Motor neuron (in vitro differentiated cells): Measurements from ENCODE around the gene HNF4A. TPM values are rescaled to one million over a fixed set of nuclear protein-coding genes. Genes with fewer than 3 reads are reported as not detected.

Source experiments
- ATAC-seq, 8 experiments: fragments of 200-7000 bp; cut with Tn5 transposase; replicated peaks in 6 of 8; 2 replicates each; pipeline ENCODE4 v1.8.0; 2021; ENCODE audit warnings: mild to moderate bottlenecking in 8 of 8, moderate library complexity in 8 of 8
- H3K27ac ChIP-seq, 2 donors: fragments of 250-450 bp; sonication (Bioruptor Pico); 2 replicates each; pipeline ENCODE4 v1.9.0; 2021; ENCODE audit warnings: antibody characterized with exemption in 2 of 2, mild to moderate bottlenecking in 2 of 2, moderate library complexity in 1 of 2
- H3K4me1 ChIP-seq, 2 donors: fragments of 250-450 bp; sonication (Bioruptor Pico); replicated peaks in 1 of 2; 2 replicates each; pipeline ENCODE4 v1.6.1; 2021; ENCODE audit warnings: antibody characterized with exemption in 2 of 2, mild to moderate bottlenecking in 2 of 2, moderate library complexity in 1 of 2
- H3K4me3 ChIP-seq, 5 donors: fragments of 250-450 bp; sonication (Bioruptor Pico); 2 replicates each; pipeline ENCODE4 v1.9.0; 2021; ENCODE audit warnings: antibody characterized with exemption in 5 of 5, mild to moderate bottlenecking in 5 of 5, moderate library complexity in 4 of 5
- WGBS, 10 experiments: fragments of 450-650 bp; shearing (Covaris generic); methylation state at CpG; one replicate each; pipeline ENCODE4 v1.0.0; 2022; 5-methylcytosine and 5-hydroxymethylcytosine counted together
- in situ Hi-C, 9 experiments: fragments of 400-800 bp; cut with MboI; loops; one replicate each; pipeline ENCODE4 v1.15.0; 2021; ENCODE audit warnings: low sequenced_read_pairs in 9 of 9, low pct_unique_long_range_greater_than_20kb in 2 of 9; ENCODE audit not compliant: unreplicated experiment in 9 of 9
- total RNA-seq, 8 experiments: library from RNA; unstranded; fragments of 300-600 nt; gene quantifications; 2 replicates each; pipeline versions ENCODE4 v1.2.3 to v1.2.4, GENCODE V29; 2022

Gene HNF4A
- total RNA-seq, 8 experiments from 2014 or later, result 0.09 to 0.62 (median 0.17) TPM; not detected in 2

DNA sequence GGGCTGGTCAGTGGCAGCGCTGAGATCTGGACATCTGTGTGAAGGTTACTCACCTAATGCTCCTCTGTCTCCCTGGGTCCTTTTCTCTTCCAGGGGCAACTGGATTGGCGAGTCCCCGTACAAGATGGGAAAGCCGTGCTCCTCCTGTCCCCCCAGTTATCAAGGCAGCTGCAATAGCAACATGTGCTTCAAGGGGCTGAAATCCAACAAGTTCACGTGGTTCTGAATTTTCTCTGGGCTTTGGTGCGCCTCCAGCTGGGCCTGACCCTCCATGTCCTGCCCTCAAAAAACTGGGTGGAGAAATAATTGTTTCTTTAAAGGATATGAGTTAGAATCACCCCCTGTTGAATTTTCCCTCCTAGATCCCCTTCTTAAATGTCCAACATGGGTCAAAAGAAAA lies 4.9 kb upstream of the HNF4A start:
- Histone ChIP-seq H3K27ac (no peak overlapping the region), H3K4me3 (no peak overlapping the region), H3K4me1 (peaks cover 0 to 4% of the 10 kb centered on the region in 2 donors)
- in situ Hi-C loops, result no loop called here
- WGBS, 10 experiments, result 59 to 100% (median 80%) methylated on average over 1 to 5 of the region's 6 CpGs; no CpG with 5 or more reads in 2 of the 10 experiments
- ATAC-seq, result no peak

- ATAC-seq, result peak in 1 of 8 experiments; percentile 74
- WGBS, 10 experiments, result 27 to 90% (median 67%) methylated on average over 1 to 5 of the region's 6 CpGs; no CpG with 5 or more reads in 4 of the 10 experiments
Observed at GRCh38 chr20:44354979-44355497, 461 bp upstream of the HNF4A start.

DNA sequence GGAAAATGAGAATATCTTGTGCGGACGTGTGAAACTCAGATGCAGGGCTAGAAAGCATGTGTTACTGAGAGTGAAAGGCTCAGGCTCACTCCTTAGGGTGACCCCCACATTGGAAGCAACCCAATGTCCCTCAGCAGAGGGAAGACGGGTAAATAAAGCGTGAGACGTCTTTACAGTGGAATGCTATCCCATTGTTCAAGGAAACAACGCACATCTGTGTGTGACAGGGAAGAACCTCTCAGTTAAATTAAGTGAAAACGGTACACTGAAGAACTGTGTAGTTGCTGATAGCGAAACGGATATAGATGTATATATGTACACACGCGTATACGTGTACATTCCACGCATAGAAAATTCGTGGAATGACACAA lies 839 bp downstream of the HNF4A start:
- Histone ChIP-seq H3K27ac (no peak overlapping the region), H3K4me1 (peaks cover 0 to 4% of the 10 kb centered on the region in 2 donors), H3K4me3 (no peak overlapping the region)
- WGBS, 10 experiments, result 0 to 100% (median 80%) methylated on average over 1 to 12 of the region's 14 CpGs; no CpG with 5 or more reads in 2 of the 10 experiments
- no peak for ATAC-seq
- in situ Hi-C loops, result no loop called here

More at GRCh38 chr20:44354979-44355497, 461 bp upstream of the HNF4A start:
- in situ Hi-C loops, result no loop called here
- Histone ChIP-seq H3K4me1 (peaks cover 0 to 4% of the 10 kb centered on the region in 2 donors), H3K4me3 (no peak overlapping the region), H3K27ac (no peak overlapping the region)

- H3K4me3 ChIP-seq, result no peak overlapping the region
- no peak overlapping the region for H3K27ac ChIP-seq
- H3K4me1 ChIP-seq, result peaks cover 0 to 2% of the 10 kb centered on the region in 2 donors
- in situ Hi-C loops, result no loop called here
- 17 to 100% (median 53%) methylated on average over 1 to 2 of the region's 2 CpGs; no CpG with 5 or more reads in 2 of the 10 experiments for WGBS, 10 experiments
- ATAC-seq, result no peak
Observed at GRCh38 chr20:44357020-44357419, 1.5 kb downstream of the HNF4A start.

GRCh38 chr20:44357555-44358125 lies 2.1 kb downstream of the HNF4A start:
- no peak for ATAC-seq

GRCh38 chr20:44358776-44359175 lies 3.3 kb downstream of the HNF4A start:
- in situ Hi-C loops, result no loop called here
- ATAC-seq, result no peak
- no peaks in the 10 kb centered on the region for H3K4me1 ChIP-seq
- 58 to 100% (median 72%) methylated on average over 1 to 8 of the region's 8 CpGs; no CpG with 5 or more reads in 1 of the 10 experiments for WGBS, 10 experiments
- no peak overlapping the region for H3K4me3 ChIP-seq
- H3K27ac ChIP-seq, result no peak overlapping the region

More at GRCh38 chr20:44357555-44358125, 2.1 kb downstream of the HNF4A start:
- Histone ChIP-seq H3K4me3 (no peak overlapping the region), H3K4me1 (no peaks in the 10 kb centered on the region), H3K27ac (no peak overlapping the region)
- WGBS, 10 experiments, result 0 to 100% (median 34%) methylated on average over 1 to 3 of the region's 4 CpGs; no CpG with 5 or more reads in 2 of the 10 experiments
- in situ Hi-C loops, result no loop called here

DNA sequence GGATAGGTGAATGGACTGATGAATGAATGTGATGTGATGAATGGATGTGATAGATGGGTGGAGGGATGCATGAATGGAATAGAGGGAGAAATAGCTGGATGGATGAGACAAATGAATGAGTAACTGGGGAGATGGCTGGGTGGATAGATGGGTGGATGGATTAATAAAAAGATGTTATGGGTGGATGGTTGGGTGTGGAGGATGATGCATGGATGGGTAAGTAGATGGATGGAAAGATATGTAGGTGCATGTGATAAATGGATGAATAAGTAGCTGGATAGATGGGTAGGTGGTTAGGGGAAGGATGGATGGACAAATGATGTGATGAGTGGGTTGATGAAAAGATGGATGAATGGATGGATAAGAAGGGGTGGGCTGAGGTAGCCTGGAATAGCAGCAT lies 4.7 kb downstream of the HNF4A start:
- in situ Hi-C loops, result no loop called here
- Histone ChIP-seq H3K4me3 (no peak overlapping the region), H3K27ac (no peak overlapping the region), H3K4me1 (no peaks in the 10 kb centered on the region)
- ATAC-seq, result no peak

GRCh38 chr20:44361021-44361420 lies 5.5 kb downstream of the HNF4A start:
- Histone ChIP-seq H3K4me3 (no peak overlapping the region), H3K27ac (no peak overlapping the region), H3K4me1 (no peaks in the 10 kb centered on the region)
- ATAC-seq, result no peak
- WGBS, 10 experiments, result 0 to 100% (median 75%) methylated on average over 1 to 3 of the region's 3 CpGs; no CpG with 5 or more reads in 2 of the 10 experiments
- in situ Hi-C loops, result no loop called here

DNA sequence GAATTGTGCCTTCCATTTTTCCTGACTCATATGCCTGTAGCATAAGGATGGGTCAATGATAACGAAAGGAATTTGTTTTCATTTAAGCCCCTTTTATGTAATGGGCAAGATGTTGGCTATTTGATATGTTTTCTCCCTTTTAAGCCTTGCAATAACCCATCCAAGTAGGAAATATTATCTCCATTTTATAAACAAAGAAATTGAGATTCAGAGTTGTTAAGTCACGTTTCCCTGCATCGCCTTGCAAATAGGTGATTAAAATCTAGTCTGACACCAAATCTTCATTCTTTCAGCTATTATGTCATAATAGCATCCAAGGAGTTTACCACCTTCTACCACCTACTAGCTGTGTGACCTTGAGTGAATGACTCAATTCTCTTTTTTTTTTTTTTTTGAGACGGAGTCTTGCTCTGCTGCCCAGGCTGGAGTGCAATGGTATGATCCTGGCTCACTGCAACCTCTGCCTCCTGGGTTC lies 7.0 kb downstream of the HNF4A start:
- in situ Hi-C loops, result no loop called here
- H3K4me1 ChIP-seq, result no peaks in the 10 kb centered on the region
- H3K27ac ChIP-seq, result no peak overlapping the region
- ATAC-seq, result no peak
- WGBS, 10 experiments, result 38 to 100% (median 80%) methylated on average over 1 to 4 of the region's 4 CpGs; no CpG with 5 or more reads in 1 of the 10 experiments
- no peak overlapping the region for H3K4me3 ChIP-seq

DNA sequence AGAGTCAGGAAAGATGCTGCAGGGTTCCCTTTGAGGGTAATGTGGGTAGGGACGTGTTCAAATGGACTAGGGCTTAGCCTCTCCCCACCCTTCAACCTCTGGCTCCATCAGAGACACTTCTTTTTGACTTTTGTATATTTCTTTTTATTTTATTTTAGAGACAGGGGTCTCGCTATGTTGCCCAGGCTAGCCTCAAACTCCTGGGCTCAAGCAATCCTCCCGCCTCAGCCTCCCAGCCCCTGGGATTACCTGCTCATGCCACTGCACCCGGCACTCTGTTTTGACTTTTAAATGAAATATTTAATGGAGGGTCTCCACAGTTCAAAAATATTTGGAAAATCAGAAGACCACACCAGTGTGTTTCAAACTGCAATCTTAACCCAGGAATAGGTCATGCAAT lies 8.6 kb downstream of the HNF4A start:
- 6 to 100% (median 80%) methylated on average over 1 to 4 of the region's 4 CpGs; no CpG with 5 or more reads in 1 of the 10 experiments for WGBS, 10 experiments
- Histone ChIP-seq H3K4me3 (no peak overlapping the region), H3K4me1 (no peaks in the 10 kb centered on the region), H3K27ac (no peak overlapping the region)
- ATAC-seq, result no peak
- in situ Hi-C loops, result no loop called here

DNA sequence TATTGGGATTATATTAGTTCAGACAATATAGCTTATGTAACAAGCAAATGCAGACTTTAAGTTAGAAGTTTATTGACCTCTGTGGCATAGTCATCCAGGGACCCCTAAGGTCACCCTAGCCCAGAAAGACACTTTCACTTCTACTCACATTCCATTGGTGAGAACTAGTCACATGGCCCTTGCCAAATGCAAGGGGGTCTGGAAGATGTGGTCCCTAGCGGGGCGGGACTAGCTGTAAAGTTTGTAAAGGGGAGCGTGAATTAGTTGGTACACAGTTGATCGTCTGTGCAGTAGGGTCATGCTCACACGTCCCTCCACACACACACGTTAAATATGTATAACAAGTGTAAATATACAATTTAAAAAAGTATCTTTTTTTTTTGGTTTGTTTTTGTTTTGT lies 9.3 kb downstream of the HNF4A start:
- in situ Hi-C loops, result no loop called here
- Histone ChIP-seq H3K4me1 (no peaks in the 10 kb centered on the region), H3K27ac (no peak overlapping the region), H3K4me3 (no peak overlapping the region)
- ATAC-seq, result no peak
- WGBS, 10 experiments, result 41 to 100% (median 80%) methylated on average over 1 to 5 of the region's 6 CpGs; no CpG with 5 or more reads in 3 of the 10 experiments

GRCh38 chr20:44367746-44368145 lies 12.2 kb downstream of the HNF4A start:
- Histone ChIP-seq H3K4me1 (no peaks in the 10 kb centered on the region), H3K4me3 (no peak overlapping the region), H3K27ac (no peak overlapping the region)
- in situ Hi-C loops, result no loop called here
- WGBS, 10 experiments, result 63 to 100% (median 93%) methylated on average over 1 to 6 of the region's 6 CpGs; no CpG with 5 or more reads in 3 of the 10 experiments
- no peak for ATAC-seq

DNA sequence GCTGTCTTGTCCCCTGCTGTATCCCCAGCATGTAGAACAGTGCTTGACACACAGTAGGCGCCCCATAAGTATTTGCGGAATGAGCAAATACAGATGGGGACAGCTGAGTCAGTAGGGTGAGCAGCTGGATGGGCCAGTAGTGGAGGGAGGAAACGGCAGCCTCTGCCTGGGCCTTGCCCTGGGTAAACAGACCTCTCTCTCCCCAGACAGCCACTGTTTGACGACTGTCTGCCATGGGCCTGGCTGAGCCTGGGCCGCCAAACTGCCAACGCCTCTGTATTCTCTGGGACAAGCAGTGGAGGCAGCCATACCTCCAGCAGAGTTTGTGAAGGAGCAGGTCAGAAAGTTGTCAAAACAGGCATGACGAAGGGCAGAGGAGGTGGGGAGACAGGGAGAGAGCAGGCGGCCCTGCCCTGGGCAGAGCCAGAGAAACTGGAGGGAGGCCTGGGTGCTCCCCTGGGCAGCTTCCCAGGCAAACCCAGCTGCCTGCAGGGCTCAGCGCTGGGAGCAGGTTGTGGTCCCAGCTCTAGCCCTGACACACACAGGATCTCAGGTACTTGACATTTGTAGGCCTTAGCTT lies 15.2 kb downstream of the HNF4A start:
- H3K4me3 ChIP-seq, result no peak overlapping the region
- ATAC-seq, result peak in 3 of 8 experiments; percentile 55 to 96 (median 58)
- H3K27ac ChIP-seq, result no peak overlapping the region
- WGBS, 10 experiments, result 55 to 93% (median 83%) methylated on average over 1 to 5 of the region's 9 CpGs; no CpG with 5 or more reads in 5 of the 10 experiments
- H3K4me1 ChIP-seq, result no peaks in the 10 kb centered on the region
- in situ Hi-C loops, result no loop called here
